GM12878 (cell line): Measurements from ENCODE around the gene ANKRD55. TPM values are rescaled to one million over a fixed set of nuclear protein-coding genes. Genes with fewer than 3 reads are reported as not detected.
"Not testable (repeated sequence)": the region's sequence is repeated elsewhere in the genome, so short reads cannot be mapped to it uniquely, and the experiment has no call there.

Source experiments
- ATAC-seq: fragments of 200-7000 bp; cut with Tn5 transposase; 3 replicates; pipeline ENCODE4 v1.9.1; 2020; ENCODE audit warnings: mild to moderate bottlenecking, moderate library complexity
- BruUV-seq: library from RNA; stranded (reverse); fragments of 400-500 nt; replicated peaks from 2 replicates; lab custom pipeline; 2021; lab: Mats Ljungman, UMichigan
- CTCF ChIA-PET: fragments of 300-600 bp; sonication (Branson Sonifier 250); formaldehyde crosslinking; extraction: SDS; loops from one replicate; lab custom pipeline; 2021; ENCODE audit warnings: inconsistent platforms; lab: Yijun Ruan, JAX
- POLR2A ChIA-PET: fragments of 350-600 bp; formaldehyde crosslinking; extraction: SDS; loops from one replicate; lab custom pipeline; 2021; ENCODE audit warnings: inconsistent platforms; lab: Charles Lee
- RAD21 ChIA-PET: fragments of 300-600 bp; sonication (Branson Sonifier 250); formaldehyde crosslinking; loops from one replicate; lab custom pipeline; 2023; ENCODE audit warnings: antibody characterized with exemption; ENCODE audit not compliant: unreplicated experiment; lab: Charles Lee
- SMC1A ChIA-PET: fragments of 300-600 bp; sonication (Branson Sonifier 250); formaldehyde crosslinking; loops from one replicate; lab custom pipeline; 2023; ENCODE audit not compliant: unreplicated experiment, uncharacterized antibody; lab: Charles Lee
- DNase-seq: peaks from one replicate; pipeline ENCODE4 v3.0.0-alpha.2; 2011; ENCODE audit warnings: low read depth, low spot score
- FAIRE-seq: peaks from 3 replicates; lab custom pipeline; 2011; peaks lifted over from hg19 to GRCh38; lab: Jason Lieb, UNC
- H2AFZ ChIP-seq: 2 replicates; pipeline ENCODE4 v1.6.0; 2011; ENCODE audit warnings: low read depth, low read length, control low read depth; ENCODE audit not compliant: control insufficient read depth
- H3K27ac ChIP-seq: 2 replicates; pipeline ENCODE4 v1.5.1; 2011; ENCODE audit warnings: control low read depth; ENCODE audit not compliant: control insufficient read depth, insufficient read depth
- H3K27me3 ChIP-seq, 2 experiments: replicated peaks in 1 of 2; 2 replicates each; pipeline versions ENCODE4 v1.6.0 to v1.6.1; 2011; ENCODE audit warnings: low read length in 1 of 2; ENCODE audit not compliant: control insufficient read depth in 2 of 2, insufficient read depth in 2 of 2
- H3K36me3 ChIP-seq, 2 experiments: 2 replicates each; pipeline ENCODE4 v1.5.1; 2011; ENCODE audit warnings: low read length in 1 of 2; ENCODE audit not compliant: control insufficient read depth in 2 of 2, insufficient read depth in 2 of 2
- H3K4me1 ChIP-seq: 2 replicates; pipeline ENCODE4 v1.6.1; 2011; ENCODE audit warnings: mild to moderate bottlenecking, low read length, moderate library complexity, mixed read lengths; ENCODE audit not compliant: control insufficient read depth, insufficient read depth
- H3K4me2 ChIP-seq: 2 replicates; pipeline ENCODE4 v1.6.0; 2011; ENCODE audit warnings: control low read depth; ENCODE audit not compliant: control insufficient read depth, insufficient read depth
- H3K4me3 ChIP-seq: fragments of 200-600 bp; sonication (generic); 2 replicates; pipeline ENCODE4 v1.5.1; 2016
- H3K79me2 ChIP-seq: 2 replicates; pipeline ENCODE4 v1.6.0; 2011; ENCODE audit warnings: low read length; ENCODE audit not compliant: control insufficient read depth, insufficient read depth
- H3K9ac ChIP-seq: 2 replicates; pipeline ENCODE4 v1.8.0; 2011; ENCODE audit warnings: low read length, control low read depth, mixed read lengths; ENCODE audit not compliant: control insufficient read depth, insufficient read depth
- H3K9me3 ChIP-seq: replicated peaks from 3 replicates; pipeline ENCODE4 v1.5.1; 2011; ENCODE audit warnings: mild to moderate bottlenecking, low read length; ENCODE audit not compliant: control insufficient read depth, insufficient read depth
- H4K20me1 ChIP-seq: 2 replicates; pipeline ENCODE4 v1.6.0; 2011; ENCODE audit not compliant: control insufficient read depth, insufficient read depth
- ASH2L ChIP-seq: fragments of 300-600, 200-600 bp; sonication (generic); IDR thresholded peaks from 2 replicates; pipeline ENCODE4 v1.6.1; 2017; ENCODE audit warnings: low read depth, mild to moderate bottlenecking, borderline replicate concordance
- BCLAF1 ChIP-seq: fragments of 450-650 bp; IDR thresholded peaks from 2 replicates; pipeline ENCODE4 v1.6.1; 2017; ENCODE audit warnings: antibody characterized with exemption, mild to moderate bottlenecking, moderate library complexity
- EED ChIP-seq: sonication (generic); IDR thresholded peaks from 2 replicates; pipeline ENCODE4 v1.6.1; 2016; ENCODE audit warnings: antibody characterized with exemption, low read depth
- ELK1 ChIP-seq: IDR thresholded peaks from 2 replicates; pipeline ENCODE4 v1.6.1; 2012; ENCODE audit warnings: low read depth, low read length, improper control_type of control experiment
- EP300 ChIP-seq, 2 experiments: fragments of 150-350 bp in 1 of 2; IDR thresholded peaks; 2 replicates each; pipeline ENCODE4 v1.6.1; 2011 to 2012; ENCODE audit warnings: low read depth in 2 of 2, low read length in 2 of 2, borderline replicate concordance in 1 of 2, improper control_type of control experiment in 1 of 2, inconsistent platforms in 1 of 2; ENCODE audit not compliant: control insufficient read depth in 1 of 2
- MXI1 ChIP-seq: fragments of 150-350 bp; IDR thresholded peaks from 2 replicates; pipeline ENCODE4 v1.6.1; 2011; ENCODE audit warnings: low read depth, mild to moderate bottlenecking, inconsistent platforms, low read length, improper control_type of control experiment
- RUNX3 ChIP-seq: IDR thresholded peaks from 2 replicates; pipeline ENCODE4 v1.6.1; 2012; ENCODE audit warnings: low read length, inconsistent platforms
- SKIL ChIP-seq: fragments of 450-650 bp; IDR thresholded peaks from 2 replicates; pipeline ENCODE4 v1.6.1; 2017; ENCODE audit warnings: mild to moderate bottlenecking, low read depth, inconsistent platforms; ENCODE audit not compliant: poor library complexity, severe bottlenecking
- TCF12 ChIP-seq: IDR thresholded peaks from 2 replicates; pipeline ENCODE4 v1.6.1; 2011; ENCODE audit warnings: low read depth, mild to moderate bottlenecking, low read length
- WGBS: methylation state at CpG from one replicate; pipeline ENCODE4 v1.1.6; 2016; ENCODE audit warnings: low lambda C conversion rate; ENCODE audit not compliant: insufficient replicate concordance, insufficient coverage; ENCODE audit errors: missing lambda C conversion rate; 5-methylcytosine and 5-hydroxymethylcytosine counted together
- in situ Hi-C: fragments of 300-500 bp; cut with MboI; formaldehyde crosslinking; loops from 9 replicates; pipeline ENCODE4 v1.14.3; 2018; ENCODE audit warnings: mixed read lengths
- intact Hi-C: fragments of 100-400 bp; cut with micrococcal nuclease; formaldehyde crosslinking; loops from one replicate; pipeline ENCODE4 v1.14.2; 2022; ENCODE audit not compliant: unreplicated experiment
- polyA plus RNA-seq, 11 experiments: library from polyadenylated mRNA; depleted of rRNA in 4 of 11; unstranded in 6 of 11; stranded (reverse) in 5 of 11; fragments of >200 nt; fragmentation: Nextera tagmentation in 4 of 11; fragmentation: Illumina TruSeq in 1 of 11; extraction: Ambion mirVana in 4 of 11; extraction: Trizol in 1 of 11; gene quantifications; 1 replicate in 1 of 11; 2 replicates in 10 of 11; pipeline versions ENCODE4 v1.2.1 to v1.2.3, GENCODE V29; 2011 to 2016; ENCODE audit warnings: inconsistent platforms in 2 of 11, missing spikeins in 2 of 11, low read depth in 1 of 11
- total RNA-seq, 4 experiments: library from RNA; depleted of rRNA in 3 of 4; stranded (reverse); fragments of >200 nt in 3 of 4; fragmentation: Illumina TruSeq in 1 of 4; extraction: Trizol in 1 of 4; gene quantifications; 2 replicates each; pipeline versions ENCODE4 v1.2.1 to v1.2.3, GENCODE V29; 2013 to 2021

ANKRD55 gene
- total and polyA plus RNA-seq, 10 of the 15 experiments (the other 5 are each of a cell fraction or from before 2014, with no cell fraction given): 0.04 TPM; not detected in 9

GRCh38 chr5:56080375-56081052, 152.6 kb downstream of the ANKRD55 start (continued):
- TF ChIP-seq EP300 (IDR thresholded peaks at IDR 0.05; ENCODE audit: borderline replicate concordance in 1 of 2, control insufficient read depth in 1 of 2, low read depth in 2 of 2, low read length in 2 of 2): peak; percentile 83 to 87
- peak; percentile 83 for TF ChIP-seq RUNX3
- peak; percentile 74 for TF ChIP-seq SKIL
- no peak for TF ChIP-seq ASH2L
- no peak for TF ChIP-seq MXI1
- peak; percentile 68; the same call in 1 of the 2 replicates for TF ChIP-seq EED
- peak; percentile 97 for TF ChIP-seq TCF12
- no peak for TF ChIP-seq BCLAF1
- TF ChIP-seq ELK1: no peak

DNA sequence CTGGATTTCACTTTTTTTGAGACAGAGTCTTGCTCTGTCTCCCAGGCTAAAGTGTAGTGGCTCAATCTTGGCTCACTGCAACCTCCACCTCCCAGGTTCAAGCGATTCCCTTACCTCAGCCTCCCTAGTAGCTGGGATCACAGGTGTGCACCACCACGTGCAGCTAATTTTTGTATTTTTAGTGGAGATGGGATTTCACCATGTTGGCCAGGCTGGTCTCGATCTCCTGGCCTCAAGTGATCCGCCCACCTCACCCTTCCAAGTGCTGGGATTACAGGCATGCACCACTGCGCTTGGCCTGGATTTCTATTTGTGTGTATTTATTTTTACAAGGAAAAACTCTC, 154.0 kb downstream of the ANKRD55 start:
- intact Hi-C loops, H2AFZ ChIP-seq, H3K9ac ChIP-seq, H3K4me2 ChIP-seq, in situ Hi-C loops, H3K79me2 ChIP-seq, ATAC-seq, H3K9me3 ChIP-seq, H3K36me3 ChIP-seq, H3K4me3 ChIP-seq, DNase-seq, H3K27me3 ChIP-seq, H4K20me1 ChIP-seq, H3K27ac ChIP-seq, BruUV-seq, FAIRE-seq: not testable (repeated sequence)
- CTCF ChIA-PET: interaction anchor here (1.2 to 4.6 kb wide), 7 partner anchors 13 to 142 kb away, joined by 3 to 24 read pairs (median 8); no protein-coding TSS in a partner anchor
- WGBS: 85% methylated on average over 5 of the region's 5 CpGs
- SMC1A ChIA-PET: interaction anchor here (0.7 to 7.8 kb wide), 21 partner anchors 11 to 122 kb away, joined by 3 to 130 read pairs (median 7); no protein-coding TSS in a partner anchor
- POLR2A ChIA-PET: interaction anchor here (0.9 to 4.2 kb wide), 6 partner anchors 12 to 87 kb away, joined by 3 to 38 read pairs (median 4); partner anchors contain the start of gene IL6ST
- RAD21 ChIA-PET: interaction anchor here (0.5 to 6.0 kb wide), 18 partner anchors 14 to 1113 kb away, joined by 3 to 92 read pairs (median 8); partner anchors contain the start of gene IL6ST
- H3K4me1 ChIP-seq: peaks cover 21% of the 10 kb centered on the region
